D721Med (cell line): ENCODE measurements around the gene NUBP1.

Source experiments
- DNase-seq: peaks from one replicate; pipeline ENCODE4 v3.0.0; 2011; ENCODE audit warnings: low spot score; ENCODE audit not compliant: insufficient read length
- FAIRE-seq: peaks from 2 replicates; lab custom pipeline; 2011; peaks lifted over from hg19 to GRCh38; lab: Jason Lieb, UNC
- CTCF ChIP-seq: IDR thresholded peaks from 2 replicates; pipeline ENCODE4 v1.5.1; 2012; ENCODE audit warnings: mild to moderate bottlenecking, control low read depth; ENCODE audit not compliant: insufficient read depth; ENCODE audit errors: missing control alignments

NUBP1 gene

GRCh38 chr16:10743610-10744369 lies at the start of gene NUBP1:
Gene NUBP1, plus strand, starts transcription at chr16:10743842. Its CDS starts 22 bp downstream, at chr16:10743864.
- no peak for TF ChIP-seq CTCF
- FAIRE-seq (no peak), DNase-seq (peak; percentile 72)

- FAIRE-seq (no peak), DNase-seq (no peak)
- no peak for TF ChIP-seq CTCF
These were observed 49.8 kb upstream of the NUBP1 start for GRCh38 chr16:10693889-10694288.

GRCh38 chr16:10694306-10694705 lies 49.3 kb upstream of the NUBP1 start:
- TF ChIP-seq CTCF: no peak
- no peak for DNase-seq
- FAIRE-seq: no peak

GRCh38 chr16:10694830-10695229 lies 48.8 kb upstream of the NUBP1 start, which contains the start of gene TEKT5:
Gene TEKT5, minus strand, starts transcription at chr16:10694930. Its CDS starts 57 bp downstream, at chr16:10694873.
- TF ChIP-seq CTCF: no peak
- DNase-seq: no peak
- no peak for FAIRE-seq

- no peak for FAIRE-seq
- DNase-seq: no peak
- TF ChIP-seq CTCF: no peak
These were observed 43.9 kb upstream of the NUBP1 start for GRCh38 chr16:10699756-10700155.

- no peak for TF ChIP-seq CTCF
- no peak for DNase-seq
- no peak for FAIRE-seq
These were observed 34.7 kb upstream of the NUBP1 start for GRCh38 chr16:10708969-10709368.
